HG03039 (cell line): ENCODE data around the gene MPC1.
"Not testable (repeated sequence)": the region's sequence is repeated elsewhere in the genome, so short reads cannot be mapped to it uniquely, and the experiment has no call there.

Experiments
- ATAC-seq: cut with Tn5 transposase; IDR thresholded peaks from one replicate; pipeline ENCODE4 v1.9.1; 2021; ENCODE audit warnings: mild to moderate bottlenecking, moderate library complexity; ENCODE audit not compliant: unreplicated experiment

Gene MPC1

GRCh38 chr6:166348305-166348949, 34.3 kb downstream of the MPC1 start:
- ATAC-seq = no peak

- ATAC-seq = no peak
Observed at GRCh38 chr6:166346965-166347364, 35.8 kb downstream of the MPC1 start.

GRCh38 chr6:166346449-166346848, 36.3 kb downstream of the MPC1 start:
- no peak for ATAC-seq

- ATAC-seq = not testable (repeated sequence)
Observed at GRCh38 chr6:166345672-166346071, 37.1 kb downstream of the MPC1 start.

- ATAC-seq = not testable (repeated sequence)
Observed at GRCh38 chr6:166344921-166345320, 37.8 kb downstream of the MPC1 start.

DNA sequence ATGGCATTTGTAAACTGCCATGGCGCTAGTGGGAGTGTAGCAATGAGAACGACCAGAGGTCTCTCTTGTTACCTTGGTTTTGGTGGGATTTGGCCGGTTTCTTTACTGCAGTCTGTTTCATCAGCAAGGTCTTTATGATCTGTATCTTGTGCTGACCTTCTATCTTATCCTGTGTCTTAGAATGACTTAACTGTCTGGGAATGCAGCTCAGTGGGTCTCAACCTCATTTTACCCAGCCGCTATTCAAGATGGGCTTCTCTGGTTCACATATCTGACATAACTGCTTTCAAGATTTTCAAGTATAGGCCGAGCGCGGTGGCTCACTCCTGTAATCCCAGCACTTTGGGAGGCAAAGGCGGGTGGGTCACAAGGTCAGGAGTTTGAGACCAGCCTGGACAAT, 38.5 kb downstream of the MPC1 start:
- no peak for ATAC-seq

GRCh38 chr6:166343150-166343487, 39.6 kb downstream of the MPC1 start:
- no peak for ATAC-seq

DNA sequence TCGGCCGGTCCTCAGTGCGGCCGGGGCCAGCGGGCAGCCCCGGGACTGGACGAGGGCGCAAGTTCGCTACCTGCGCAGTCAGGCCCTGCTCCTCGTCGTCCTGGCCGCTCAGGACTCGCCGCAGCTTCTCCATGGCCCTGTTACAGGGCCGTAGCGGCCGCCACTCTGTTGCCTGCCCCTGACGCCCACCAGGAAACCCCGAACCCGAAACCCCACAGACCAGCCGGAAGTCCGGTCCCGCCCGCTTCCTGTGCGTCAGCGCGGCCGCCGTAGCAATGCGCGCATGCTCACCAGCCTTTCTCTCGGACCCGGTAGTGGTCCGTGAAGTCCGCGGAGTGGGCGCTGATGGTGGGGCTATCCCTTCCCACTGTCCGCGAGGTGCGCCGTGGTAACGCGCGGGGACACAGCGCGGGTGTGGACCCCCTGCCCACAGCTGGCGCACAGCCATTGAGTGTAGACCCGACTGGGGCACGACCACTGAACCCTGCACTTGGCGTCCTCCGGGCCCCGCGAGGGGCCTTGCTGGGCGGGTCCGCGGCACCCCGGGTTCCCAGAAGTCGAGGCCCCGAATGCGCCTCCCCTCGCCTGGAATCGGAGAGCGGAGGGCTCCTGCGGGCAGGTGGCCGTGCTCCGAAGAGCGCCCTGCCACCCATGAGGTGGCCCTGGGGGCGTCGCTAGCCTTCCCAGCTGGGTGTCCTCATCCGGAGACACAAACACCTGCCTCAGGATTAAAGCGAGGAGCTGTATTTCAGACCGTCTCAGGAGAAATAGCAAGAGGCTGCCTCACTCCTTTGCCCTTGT, 40.2 kb downstream of the MPC1 start, which contains the start of gene SFT2D1:
TSS of gene SFT2D1 (minus strand) at position 197 of the 801 bp plus-strand sequence. CDS start at position 133, 64 bp downstream.
- peak; percentile 94 for ATAC-seq

GRCh38 chr6:166341977-166342348, 40.8 kb downstream of the MPC1 start:
- ATAC-seq = no peak

DNA sequence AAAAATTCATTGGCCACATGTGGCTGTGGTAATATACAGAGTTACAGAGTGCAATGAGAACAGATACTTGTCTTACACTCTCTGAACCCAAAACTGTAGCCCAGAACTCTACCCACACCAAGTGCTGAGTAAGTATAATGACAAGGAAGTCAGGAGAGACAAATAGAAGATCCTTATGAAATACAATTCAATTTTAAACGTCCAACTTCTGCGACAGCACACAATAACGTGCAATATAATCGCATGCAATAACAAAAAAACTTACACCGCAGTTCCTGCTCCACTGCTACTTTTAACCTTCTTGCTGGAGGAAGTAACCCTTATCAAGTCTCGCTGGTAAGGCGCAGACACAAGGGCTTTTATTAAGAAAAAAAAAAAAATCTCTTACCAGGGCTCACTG, 41.3 kb downstream of the MPC1 start:
- ATAC-seq = no peak

- no peak for ATAC-seq
Observed at GRCh38 chr6:166338854-166339253, 43.9 kb downstream of the MPC1 start.

GRCh38 chr6:166336847-166337246, 45.9 kb downstream of the MPC1 start:
- no peak for ATAC-seq

GRCh38 chr6:166335378-166336302, 47.1 kb downstream of the MPC1 start:
- ATAC-seq = peak; percentile 45

DNA sequence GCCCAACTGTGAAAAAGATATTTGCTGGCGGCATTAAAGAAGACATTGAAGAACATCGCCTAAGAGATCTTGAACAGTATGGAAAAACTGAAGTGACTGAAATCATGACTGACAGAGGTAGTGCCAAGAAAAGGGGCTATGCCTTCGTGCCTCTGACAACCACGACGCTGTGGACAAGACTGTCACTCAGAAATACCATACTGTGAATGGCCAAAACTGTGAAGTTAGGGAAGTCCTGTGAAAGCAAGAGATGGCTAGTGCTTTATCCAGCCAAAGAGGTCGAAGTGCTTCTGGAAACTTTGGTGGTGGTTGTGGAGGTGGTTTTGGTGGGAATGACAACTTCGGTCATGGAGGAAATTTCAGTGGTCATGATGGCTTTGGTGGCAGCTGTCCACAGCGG, 47.9 kb downstream of the MPC1 start:
- ATAC-seq = no peak

- ATAC-seq = peak; percentile 58
Observed at GRCh38 chr6:166333172-166333995, 49.4 kb downstream of the MPC1 start.

DNA sequence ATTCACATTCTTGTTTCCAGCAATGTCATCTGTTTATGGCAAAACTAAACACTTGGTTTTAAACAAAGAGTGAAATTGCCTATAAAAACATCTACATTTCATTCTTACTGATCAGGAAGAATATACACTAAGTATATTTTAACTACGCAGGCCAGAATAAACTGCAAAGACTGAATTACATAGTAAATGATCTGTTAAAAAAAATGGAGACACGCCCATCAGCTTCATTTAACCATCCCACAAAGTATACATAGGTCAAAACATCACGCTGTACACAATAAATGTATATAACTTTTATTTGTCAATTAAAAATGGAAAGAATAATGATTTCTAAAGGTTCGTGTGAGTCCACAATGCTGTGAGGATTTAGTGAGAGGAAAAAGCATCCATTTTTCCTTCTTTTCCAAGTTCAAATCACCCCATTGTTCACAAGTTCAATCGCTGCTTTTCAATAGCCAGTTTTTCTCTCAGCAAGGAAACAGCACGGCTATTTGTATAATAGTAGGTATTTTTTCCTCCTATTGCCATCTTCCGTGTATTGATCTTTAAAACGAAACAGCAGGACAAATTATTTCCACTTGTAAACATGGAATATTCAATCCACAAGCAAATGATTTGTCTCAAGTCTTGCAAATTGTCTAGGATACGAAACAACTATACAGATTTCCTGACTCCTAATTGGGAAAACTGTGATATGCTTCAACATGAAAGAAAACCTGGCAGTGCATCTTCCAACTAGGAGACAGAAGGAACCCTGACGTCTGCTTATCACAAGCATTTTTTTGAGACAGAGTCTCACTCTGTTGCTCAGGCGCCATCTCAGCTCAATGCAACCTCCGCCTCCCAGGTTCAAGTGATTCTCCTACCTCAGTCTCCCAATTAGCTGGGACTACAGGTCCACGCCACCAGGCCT, 51.0 kb downstream of the MPC1 start:
- no peak for ATAC-seq

DNA sequence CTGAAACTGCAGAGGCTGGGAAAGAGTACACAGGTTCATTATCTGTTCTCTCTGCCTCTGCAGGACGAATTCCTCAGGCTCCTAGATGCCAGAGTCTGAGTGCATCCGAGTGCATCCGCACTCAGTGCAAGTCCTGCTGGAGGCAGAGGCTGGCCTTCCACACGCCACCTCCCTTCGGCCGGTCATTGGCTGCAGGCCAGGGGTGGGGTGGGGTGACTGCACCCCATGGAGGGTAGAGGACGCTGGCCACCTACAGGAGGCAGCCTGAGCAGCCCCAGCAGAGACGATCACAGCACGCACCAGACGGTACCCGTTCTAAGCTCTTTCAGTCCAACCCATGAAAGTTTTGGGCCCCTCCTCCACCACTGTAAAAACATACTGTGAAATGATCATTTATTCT, 52.1 kb downstream of the MPC1 start:
- no peak for ATAC-seq

DNA sequence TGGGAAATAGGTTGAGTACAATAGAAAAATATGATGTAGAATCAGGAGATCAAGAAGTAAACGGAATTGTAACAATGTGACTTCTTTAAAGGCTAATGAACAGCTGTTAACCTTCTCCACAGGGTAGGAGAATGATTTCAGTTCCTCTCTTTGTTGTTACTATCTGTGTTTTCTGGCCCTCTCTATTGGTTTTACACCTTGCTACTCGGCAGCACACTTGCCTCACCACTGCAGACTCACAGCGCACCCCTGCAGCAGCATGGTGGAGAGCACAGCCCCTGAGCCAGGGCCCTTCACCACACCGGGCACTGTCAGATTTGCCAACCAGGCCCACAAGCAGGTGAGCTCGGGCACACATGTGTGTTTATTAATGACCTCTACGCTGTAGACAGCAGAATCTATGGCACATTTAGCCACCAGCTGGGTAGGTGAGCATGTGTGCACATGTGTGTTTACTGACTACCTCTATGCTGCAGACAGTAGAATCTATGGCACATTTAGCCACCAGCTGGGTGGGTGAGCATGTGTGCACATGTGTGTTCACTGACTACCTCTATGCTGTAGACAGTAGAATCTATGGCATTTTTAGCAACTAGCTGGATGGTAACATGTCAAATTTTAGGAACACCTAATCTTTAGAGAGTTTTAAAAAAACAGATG, 57.2 kb downstream of the MPC1 start:
- no peak for ATAC-seq

DNA sequence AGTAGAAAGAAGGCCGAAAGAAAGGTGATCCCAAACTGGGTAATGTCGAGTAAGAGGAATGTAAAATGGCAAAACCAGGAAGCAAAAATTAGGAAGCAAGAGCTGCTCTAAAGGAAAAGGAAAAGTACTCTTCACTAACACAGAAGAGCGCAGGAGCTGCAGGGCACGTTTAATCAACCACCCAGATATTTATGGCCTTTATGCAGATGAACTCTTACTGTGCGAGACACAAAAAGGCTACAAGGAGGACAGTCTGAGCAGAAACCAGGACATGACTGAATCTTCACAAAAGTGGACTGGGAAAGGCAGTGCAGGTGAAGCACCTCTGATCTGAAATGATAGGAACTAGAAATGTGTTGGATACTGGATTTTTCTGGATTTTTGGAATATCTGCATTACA, 59.3 kb downstream of the MPC1 start:
- no peak for ATAC-seq
